NOMO-1 treated with dmso at 0.1 percent for 144 hours (cell line): ENCODE data around the gene ZBTB7C.
A peak's percentile ranks its signal among the peaks of the same experiment; 100 is the strongest.
"Not testable (repeated sequence)": the region's sequence is repeated elsewhere in the genome, so short reads cannot be mapped to it uniquely, and the experiment has no call there.

ENCODE experiments used
- DNase-seq: peaks from one replicate; lab custom pipeline; 2025; ENCODE audit not compliant: unreplicated experiment; lab: John Stamatoyannopoulos, UW

The ZBTB7C gene

GRCh38 chr18:48303883-48304282, 105.3 kb downstream of the ZBTB7C start:
- no peak for DNase-seq

- no peak for DNase-seq
These were observed 106.4 kb downstream of the ZBTB7C start for GRCh38 chr18:48302736-48303135.

- DNase-seq = peak; percentile 79
These were observed 108.7 kb downstream of the ZBTB7C start for GRCh38 chr18:48300463-48300961.

- no peak for DNase-seq
These were observed 112.0 kb downstream of the ZBTB7C start for GRCh38 chr18:48297139-48297538.

- DNase-seq = no peak
These were observed 112.6 kb downstream of the ZBTB7C start for GRCh38 chr18:48296581-48296980.

- no peak for DNase-seq
These were observed 113.4 kb downstream of the ZBTB7C start for GRCh38 chr18:48295586-48296311.

- no peak for DNase-seq
These were observed 114.1 kb downstream of the ZBTB7C start for GRCh38 chr18:48294899-48295585.

GRCh38 chr18:48293954-48294898, 115.0 kb downstream of the ZBTB7C start:
- no peak for DNase-seq

- no peak for DNase-seq
These were observed 116.3 kb downstream of the ZBTB7C start for GRCh38 chr18:48292782-48293424.

GRCh38 chr18:48292229-48292628, 117.0 kb downstream of the ZBTB7C start:
- DNase-seq = no peak

GRCh38 chr18:48290162-48290926, 118.8 kb downstream of the ZBTB7C start:
- no peak for DNase-seq

- no peak for DNase-seq
These were observed 124.4 kb downstream of the ZBTB7C start for GRCh38 chr18:48284743-48285142.

- DNase-seq = not testable (repeated sequence)
These were observed 125.2 kb downstream of the ZBTB7C start for GRCh38 chr18:48284011-48284410.

- not testable (repeated sequence) for DNase-seq
These were observed 127.7 kb downstream of the ZBTB7C start for GRCh38 chr18:48281460-48281859.

- no peak for DNase-seq
These were observed 129.9 kb downstream of the ZBTB7C start for GRCh38 chr18:48279312-48279711.

- no peak for DNase-seq
These were observed 131.1 kb downstream of the ZBTB7C start for GRCh38 chr18:48278081-48278480.

- no peak for DNase-seq
These were observed 134.9 kb downstream of the ZBTB7C start for GRCh38 chr18:48274301-48274700.

- no peak for DNase-seq
These were observed 138.3 kb downstream of the ZBTB7C start for GRCh38 chr18:48270929-48271328.

- DNase-seq = no peak
These were observed 143.9 kb downstream of the ZBTB7C start for GRCh38 chr18:48265328-48265727.
